HG02885 (cell line): ENCODE data around the gene CENPL.
"Not testable (repeated sequence)": the region's sequence is repeated elsewhere in the genome, so short reads cannot be mapped to it uniquely, and the experiment has no call there.

ENCODE experiments used
- ATAC-seq: cut with Tn5 transposase; IDR thresholded peaks from one replicate; pipeline ENCODE4 v1.9.1; 2021; ENCODE audit warnings: mild to moderate bottlenecking; ENCODE audit not compliant: unreplicated experiment, poor library complexity

CENPL gene

DNA sequence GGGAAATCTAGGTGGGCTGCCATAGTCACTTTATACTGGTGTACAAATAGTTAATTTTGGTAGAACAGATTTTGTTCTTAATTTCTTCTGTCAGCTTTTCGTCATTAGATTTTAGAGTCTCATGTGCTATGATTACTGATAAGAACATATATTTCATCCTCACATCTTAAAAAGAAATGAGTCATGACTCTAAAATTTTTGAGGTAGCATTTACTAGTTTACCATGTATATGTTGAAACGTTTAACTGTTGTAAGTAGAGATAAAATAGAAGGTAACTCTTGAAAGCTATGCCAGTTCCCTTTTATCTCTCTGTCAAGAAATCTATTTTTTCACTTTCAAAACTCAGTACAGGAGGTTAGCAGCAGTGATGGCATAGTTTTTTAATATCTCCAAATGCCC, 56.5 kb downstream of the CENPL start:
- ATAC-seq: no peak

DNA sequence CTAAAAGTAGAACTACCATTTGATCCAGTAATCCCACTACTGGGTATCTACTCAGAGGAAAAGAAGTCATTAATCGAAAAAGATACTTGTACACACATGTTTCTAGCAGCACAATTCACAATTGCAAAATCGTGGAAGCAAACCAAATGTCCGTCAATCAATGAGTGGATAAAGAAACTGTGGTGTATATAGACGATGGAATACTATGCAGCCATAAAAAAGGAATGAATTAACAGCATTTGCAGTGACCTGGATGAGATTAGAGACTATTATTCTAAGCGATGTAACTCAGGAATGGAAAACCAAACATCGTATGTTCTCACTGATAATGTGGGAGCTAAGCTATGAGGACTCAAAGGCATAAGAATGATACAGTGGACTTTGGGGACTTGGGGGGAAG, 60.4 kb downstream of the CENPL start:
- ATAC-seq: not testable (repeated sequence)

DNA sequence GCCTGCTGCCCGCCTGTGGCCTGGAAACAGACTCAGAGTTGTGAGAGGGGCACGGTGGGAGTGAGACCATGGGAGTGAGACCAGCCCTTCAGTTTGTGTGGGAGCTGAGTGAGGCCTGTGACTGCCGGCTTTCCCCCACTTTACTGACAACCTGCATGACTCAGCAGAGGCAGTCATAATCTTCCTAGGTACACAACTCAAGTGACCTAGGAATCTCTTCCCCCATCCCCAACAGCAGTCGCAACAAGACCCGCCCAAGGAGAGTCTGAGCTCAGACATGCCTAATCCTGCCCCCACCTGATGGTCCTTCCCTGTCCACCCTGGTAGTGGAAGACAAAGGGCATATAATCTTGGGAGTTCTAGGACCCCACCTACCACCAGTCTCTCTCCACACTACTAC, 65.7 kb downstream of the CENPL start:
- ATAC-seq: no peak

DNA sequence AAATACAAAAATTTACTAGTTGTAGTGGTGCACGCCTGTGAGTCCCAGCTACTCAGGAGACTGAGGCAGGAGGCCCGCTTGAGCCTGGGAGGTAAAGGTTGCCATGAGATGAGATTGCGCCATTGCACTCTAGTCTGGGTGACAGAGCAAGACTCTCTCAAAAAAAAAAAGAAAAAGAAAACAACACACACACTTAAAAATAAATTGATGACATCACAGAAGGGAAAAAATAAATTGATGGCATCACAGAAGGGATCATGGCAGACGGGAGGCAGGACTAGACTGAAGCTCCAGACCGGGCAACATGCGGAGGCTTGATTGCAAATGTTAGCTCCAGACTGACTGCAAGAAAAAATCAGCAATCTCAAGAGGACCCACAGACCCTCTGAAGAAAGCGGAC, 66.6 kb downstream of the CENPL start:
- no peak for ATAC-seq

DNA sequence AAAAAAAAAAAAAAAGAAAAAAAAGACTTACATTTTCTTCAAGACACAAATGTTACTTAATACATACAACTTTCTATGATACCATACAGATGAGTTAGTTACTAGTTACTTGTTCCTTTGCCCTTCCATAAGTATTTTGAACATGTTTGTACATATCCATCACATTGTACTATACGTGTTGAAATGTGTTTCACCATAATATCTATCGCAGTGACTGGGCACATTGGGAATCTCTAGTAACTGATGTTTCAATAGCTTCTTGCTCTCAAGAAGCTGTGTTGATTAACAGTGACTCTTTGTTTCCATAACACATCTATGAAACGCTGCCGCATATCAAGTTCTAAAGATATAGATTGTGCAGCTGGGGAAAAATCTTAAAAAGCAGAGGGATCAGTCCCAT, 67.0 kb downstream of the CENPL start:
- no peak for ATAC-seq

DNA sequence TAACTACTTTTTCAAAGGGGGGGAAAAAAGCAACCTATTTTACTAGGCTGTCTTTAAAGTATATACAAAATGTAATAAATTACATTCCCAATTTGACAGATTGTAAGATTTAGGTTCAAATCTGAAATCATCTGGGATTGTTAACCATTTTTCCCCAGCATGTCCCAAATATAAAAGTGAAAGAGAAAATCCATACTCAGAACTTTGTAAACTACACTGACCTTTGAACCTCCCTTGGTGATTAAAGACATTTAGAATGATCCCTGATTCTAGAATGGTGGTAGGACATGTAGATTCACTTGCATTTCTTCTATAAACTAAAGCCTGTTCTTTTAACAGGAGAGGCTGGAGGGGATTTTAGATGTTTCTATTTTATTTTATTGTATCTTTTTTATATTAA, 70.9 kb downstream of the CENPL start:
- no peak for ATAC-seq
